ENCODE measurements around the gene WDR26. TPM values are rescaled to one million over a fixed set of nuclear protein-coding genes. Genes with fewer than 3 reads are reported as not detected.
"Not testable (repeated sequence)": the region's sequence is repeated elsewhere in the genome, so short reads cannot be mapped to it uniquely, and the experiment has no call there.

The WDR26 gene
- total RNA-seq, 1 donor from 2014 or later: 62.4 TPM

- H2AFZ ChIP-seq (replicated peaks): no peak overlapping the region
- no peak overlapping the region for H3K27ac ChIP-seq
- TF ChIP-seq CTCF (IDR thresholded peaks at IDR 0.05): no peak
- no peaks in the 10 kb centered on the region for H3K27me3 Mint-ChIP-seq (ENCODE audit: insufficient read depth, low read depth)
- H3K36me3 ChIP-seq: no peaks in the 10 kb centered on the region
- H3K4me2 ChIP-seq: no peak overlapping the region
- H3K9me3 Mint-ChIP-seq: no peaks in the 10 kb centered on the region
- H3K4me3 ChIP-seq: no peak overlapping the region
- H3K4me1 Mint-ChIP-seq: peaks cover 17% of the 10 kb centered on the region
- no peaks in the 10 kb centered on the region for H3K27me3 ChIP-seq
- H4K20me1 ChIP-seq (ENCODE audit: low read depth): peaks cover 12% of the 10 kb centered on the region
- no peaks in the 10 kb centered on the region for H3F3A ChIP-seq (ENCODE audit: low read depth)
- H3K27ac Mint-ChIP-seq: no peak overlapping the region
- peaks cover 7% of the 10 kb centered on the region for H3K36me3 Mint-ChIP-seq
- H3K4me3 Mint-ChIP-seq: no peak overlapping the region
- peaks cover 10% of the 10 kb centered on the region for H3K4me1 ChIP-seq
- no peaks in the 10 kb centered on the region for H3K9me3 ChIP-seq (ENCODE audit: low read depth)
- peaks cover 23% of the 10 kb centered on the region for H3K79me2 ChIP-seq (ENCODE audit: low read depth)
- DNase-seq (ENCODE audit: low spot score): no peak
- no peak overlapping the region for H3K9ac ChIP-seq
These were observed 80.3 kb downstream of the WDR26 start for GRCh38 chr1:224353975-224354925.

GRCh38 chr1:224352436-224353085 is 82.0 kb downstream of the WDR26 start:
- H3K9me3 Mint-ChIP-seq; H3K4me3 Mint-ChIP-seq; H3K9ac ChIP-seq; H3K27ac ChIP-seq; H4K20me1 ChIP-seq (ENCODE audit: low read depth); H3K36me3 Mint-ChIP-seq; H3K27me3 Mint-ChIP-seq (ENCODE audit: insufficient read depth, low read depth); H3K9me3 ChIP-seq (ENCODE audit: low read depth); DNase-seq (ENCODE audit: low spot score); H3K4me3 ChIP-seq; H3K27ac Mint-ChIP-seq; H3K27me3 ChIP-seq; H3K4me1 Mint-ChIP-seq; H3K4me2 ChIP-seq; H3F3A ChIP-seq (ENCODE audit: low read depth); H3K4me1 ChIP-seq; H3K36me3 ChIP-seq; H2AFZ ChIP-seq (replicated peaks); H3K79me2 ChIP-seq (ENCODE audit: low read depth): not testable (repeated sequence)

- not testable (repeated sequence) for DNase-seq (ENCODE audit: low spot score); H3K79me2 ChIP-seq (ENCODE audit: low read depth); H3K36me3 ChIP-seq; H4K20me1 ChIP-seq (ENCODE audit: low read depth); H3K36me3 Mint-ChIP-seq; H3F3A ChIP-seq (ENCODE audit: low read depth); H3K9me3 ChIP-seq (ENCODE audit: low read depth); H2AFZ ChIP-seq (replicated peaks); H3K4me1 Mint-ChIP-seq; H3K4me3 Mint-ChIP-seq; H3K4me1 ChIP-seq; H3K9me3 Mint-ChIP-seq; H3K27me3 ChIP-seq; H3K4me2 ChIP-seq; H3K27me3 Mint-ChIP-seq (ENCODE audit: insufficient read depth, low read depth); H3K9ac ChIP-seq; H3K27ac ChIP-seq; H3K4me3 ChIP-seq; H3K27ac Mint-ChIP-seq
These were observed 84.9 kb downstream of the WDR26 start for GRCh38 chr1:224349716-224350115.

GRCh38 chr1:224348137-224348536 is 86.5 kb downstream of the WDR26 start:
- H3K4me3 ChIP-seq: no peak overlapping the region
- no peaks in the 10 kb centered on the region for H3K27me3 ChIP-seq
- no peaks in the 10 kb centered on the region for H3F3A ChIP-seq (ENCODE audit: low read depth)
- H3K9me3 ChIP-seq (ENCODE audit: low read depth): peaks cover 6% of the 10 kb centered on the region
- Mint-ChIP-seq H3K36me3 (no peaks in the 10 kb centered on the region), H3K4me1 (peaks cover 2% of the 10 kb centered on the region), H3K27me3 (ENCODE audit: insufficient read depth, low read depth) (no peaks in the 10 kb centered on the region), H3K4me3 (no peak overlapping the region), H3K9me3 (peaks cover 18% of the 10 kb centered on the region), H3K27ac (no peak overlapping the region)
- no peaks in the 10 kb centered on the region for H3K79me2 ChIP-seq (ENCODE audit: low read depth)
- no peak for TF ChIP-seq CTCF (IDR thresholded peaks at IDR 0.05)
- no peak for TF ChIP-seq EZH2phosphoT487 (IDR thresholded peaks at IDR 0.05)
- TF ChIP-seq EZH2 (IDR thresholded peaks at IDR 0.05): no peak
- no peak overlapping the region for H3K9ac ChIP-seq
- H3K4me1 ChIP-seq: no peaks in the 10 kb centered on the region
- no peak overlapping the region for H3K27ac ChIP-seq
- no peaks in the 10 kb centered on the region for H3K36me3 ChIP-seq
- no peak overlapping the region for H2AFZ ChIP-seq (replicated peaks)
- no peaks in the 10 kb centered on the region for H4K20me1 ChIP-seq (ENCODE audit: low read depth)
- DNase-seq (ENCODE audit: low spot score): no peak
- H3K4me2 ChIP-seq: no peak overlapping the region

Measured in neural progenitor cell (in vitro differentiated cells).